Heart left ventricle (tissue), 13 donors: Measurements from ENCODE around the gene LHFPL3.

Experiments
- POLR2A ChIP-seq, 2 donors: fragments of 450-650 bp; IDR thresholded peaks; one replicate each; pipeline ENCODE4 v1.6.1; 2017; ENCODE audit warnings: antibody characterized with exemption in 2 of 2, mild to moderate bottlenecking in 2 of 2, moderate library complexity in 2 of 2
- TF ChIP-seq, protein P1 (sequence below), 12 donors: fragments of 200-600 bp; sonication (generic) in 4 of 12; IDR thresholded peaks; one replicate each; pipeline versions ENCODE4 v1.5.0 to v1.8.0; 2018 to 2022; ENCODE audit warnings: antibody characterized with exemption in 12 of 12, mild to moderate bottlenecking in 5 of 12
- donor health status: ischemic (EF 13 %, LVEDD 7.1; RV severe dilation, severe dysfunction).
- donor health status: DM: no; HTN: yes; CAD: no.
- donor health status: DM: no; HTN: no; CAD: no.
- donor health status: ischemic (EF 25% LVEDD 6.9; RV normal size, moderate dysfunction).
- donor health status: ischemic (EF 25% LVEDD 5.7; RV mildly dilated, moderate dysfunction).
- donor health status: ischemic (EF 35%, LVEDD 5.7; RV mildly dilated, moderate dysfunction).
- donor health status: nonischemic (EF 11% LVEDD 7.7; RV severe dilation, severe dysfunction).
- donor health status: DM: yes; HTN: yes; CAD: no.
- donor health status: PGD.
- donor health status: ischemic (EF 29% LVEDD 5.4; RV normal size, mild dysfunction).
- donor health status: nonischemic (EF 23%, LVEDD 6.1; RV moderate dilation, normal function).

DNA sequence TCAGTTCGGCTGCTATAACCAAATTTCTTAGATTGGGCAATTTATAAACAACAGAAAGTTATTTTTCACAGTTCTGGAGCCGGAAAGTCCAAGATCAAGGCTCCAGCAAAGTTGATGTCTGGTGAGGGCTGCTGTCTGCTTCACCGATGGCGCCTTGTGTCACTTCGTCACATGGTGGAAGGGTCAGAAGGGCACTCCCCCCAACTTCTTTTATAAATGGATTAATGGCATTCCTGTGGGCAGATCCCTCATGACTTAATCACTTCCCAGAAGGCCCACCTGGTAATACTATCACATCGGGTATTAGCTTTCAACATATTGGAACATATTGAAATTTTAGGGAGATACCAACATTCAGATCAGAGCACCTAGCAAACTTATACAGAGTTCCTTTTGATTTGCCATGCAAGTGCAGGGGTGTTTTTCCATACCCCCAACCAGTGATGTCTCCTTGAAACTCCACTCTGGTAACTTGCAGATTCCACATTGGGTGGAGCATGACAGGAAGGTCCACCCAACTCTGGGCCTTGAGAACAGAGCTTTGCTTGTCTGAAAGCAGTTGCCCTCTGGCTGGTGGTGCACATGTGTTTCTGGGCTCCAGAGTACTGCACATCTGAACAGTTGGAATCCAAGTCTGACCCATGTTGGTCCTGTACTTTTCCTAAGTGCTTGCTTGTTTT lies 600.5 kb downstream of the LHFPL3 start:
- TF ChIP-seq, protein P1, sequence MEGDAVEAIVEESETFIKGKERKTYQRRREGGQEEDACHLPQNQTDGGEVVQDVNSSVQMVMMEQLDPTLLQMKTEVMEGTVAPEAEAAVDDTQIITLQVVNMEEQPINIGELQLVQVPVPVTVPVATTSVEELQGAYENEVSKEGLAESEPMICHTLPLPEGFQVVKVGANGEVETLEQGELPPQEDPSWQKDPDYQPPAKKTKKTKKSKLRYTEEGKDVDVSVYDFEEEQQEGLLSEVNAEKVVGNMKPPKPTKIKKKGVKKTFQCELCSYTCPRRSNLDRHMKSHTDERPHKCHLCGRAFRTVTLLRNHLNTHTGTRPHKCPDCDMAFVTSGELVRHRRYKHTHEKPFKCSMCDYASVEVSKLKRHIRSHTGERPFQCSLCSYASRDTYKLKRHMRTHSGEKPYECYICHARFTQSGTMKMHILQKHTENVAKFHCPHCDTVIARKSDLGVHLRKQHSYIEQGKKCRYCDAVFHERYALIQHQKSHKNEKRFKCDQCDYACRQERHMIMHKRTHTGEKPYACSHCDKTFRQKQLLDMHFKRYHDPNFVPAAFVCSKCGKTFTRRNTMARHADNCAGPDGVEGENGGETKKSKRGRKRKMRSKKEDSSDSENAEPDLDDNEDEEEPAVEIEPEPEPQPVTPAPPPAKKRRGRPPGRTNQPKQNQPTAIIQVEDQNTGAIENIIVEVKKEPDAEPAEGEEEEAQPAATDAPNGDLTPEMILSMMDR (IDR thresholded peaks at IDR 0.05) = no peak
- no peak for TF ChIP-seq POLR2A (IDR thresholded peaks at IDR 0.05)
